ENCODE measurements around the gene UBA1. TPM values are rescaled to one million over a fixed set of nuclear protein-coding genes. Genes with fewer than 3 reads are reported as not detected.

UBA1 gene
- total and polyA plus RNA-seq, 12 donors, result 90.9 to 157 (median 124) TPM

- Histone ChIP-seq H3K4me1 (peaks cover 0 to 35% (median 24%) of the 10 kb centered on the region in 9 donors), H3K27ac (peak overlapping the region in 6 of 10 donors; percentile 96 to 99 (median 98)), H3K9me3 (no peaks in the 10 kb centered on the region), H3K36me3 (peaks cover 0 to 53% (median 9%) of the 10 kb centered on the region in 9 donors), H3K4me3 (no peak overlapping the region), H3K27me3 (no peaks in the 10 kb centered on the region)
- TF ChIP-seq CTCF (IDR thresholded peaks at IDR 0.05), result no peak
- intact Hi-C loops (cut with DNase I), result loop anchor here in 2 of 10 donors (10.0 kb wide), 2 partner anchors 268 to 438 kb away; partner anchors contain the start of genes ELK1 (in 1 of the 2), UXT (in 1 of the 2) and ZNF41 (in 1 of the 2)
- no peak for DNase-seq
- no peak for ATAC-seq
- 77 to 81% methylated on average over 8 of the region's 8 CpGs for WGBS, 2 donors
These were observed 22.8 kb downstream of the UBA1 start for GRCh38 chrX:47216393-47216925.

GRCh38 chrX:47217121-47217851, 23.7 kb downstream of the UBA1 start:
- DNase-seq (peak in 1 of 2 donors; percentile 30), ATAC-seq (peak in 5 of 8 donors; percentile 5 to 25 (median 15))
- intact Hi-C loops (cut with DNase I), result loop anchor here in 2 of 10 donors (10.0 kb wide), 2 partner anchors 268 to 438 kb away; partner anchors contain the start of genes ELK1 (in 1 of the 2), UXT (in 1 of the 2) and ZNF41 (in 1 of the 2)
- Histone ChIP-seq H3K9me3 (no peaks in the 10 kb centered on the region), H3K27ac (peak overlapping the region in 9 of 10 donors; percentile 63 to 99 (median 98)), H3K4me3 (peak overlapping the region in 9 of 10 donors; percentile 1 to 94 (median 69)), H3K4me1 (peaks cover 0 to 36% (median 24%) of the 10 kb centered on the region in 9 donors), H3K36me3 (peaks cover 0 to 45% (median 9%) of the 10 kb centered on the region in 9 donors), H3K27me3 (no peaks in the 10 kb centered on the region)
- no peak for TF ChIP-seq CTCF (IDR thresholded peaks at IDR 0.05)
- WGBS, 2 donors, result 5 to 9% methylated on average over 22 of the region's 22 CpGs

GRCh38 chrX:47217852-47218279, 24.2 kb downstream of the UBA1 start:
- H3K4me3 ChIP-seq, result peak overlapping the region; percentile 69 to 94 (median 77)
- TF ChIP-seq CTCF (IDR thresholded peaks at IDR 0.05), result no peak
- no peaks in the 10 kb centered on the region for H3K9me3 ChIP-seq
- 0% methylated on average over 30 to 31 of the region's 31 CpGs for WGBS, 2 donors
- peak overlapping the region; percentile 94 to 99 (median 98) for H3K27ac ChIP-seq
- no peaks in the 10 kb centered on the region for H3K27me3 ChIP-seq
- peak; percentile 92 to 97 for DNase-seq
- H3K4me1 ChIP-seq, result peaks cover 0 to 36% (median 24%) of the 10 kb centered on the region in 9 donors
- peak; percentile 86 to 94 (median 92) for ATAC-seq
- intact Hi-C loops (cut with DNase I), result loop anchor here in 5 of 10 donors (1.0 to 10.0 kb wide), 4 partner anchors 15 to 437 kb away; partner anchors contain the start of genes USP11 (in 4 of the 5), ELK1 (in 1 of the 5), UXT (in 1 of the 5) and ZNF41 (in 1 of the 5)
- peaks cover 0 to 40% (median 6%) of the 10 kb centered on the region in 9 donors for H3K36me3 ChIP-seq

Measured in heart right ventricle (tissue), 16 donors.